ENCODE results near the gene ZC3H12D.

Gene ZC3H12D

DNA sequence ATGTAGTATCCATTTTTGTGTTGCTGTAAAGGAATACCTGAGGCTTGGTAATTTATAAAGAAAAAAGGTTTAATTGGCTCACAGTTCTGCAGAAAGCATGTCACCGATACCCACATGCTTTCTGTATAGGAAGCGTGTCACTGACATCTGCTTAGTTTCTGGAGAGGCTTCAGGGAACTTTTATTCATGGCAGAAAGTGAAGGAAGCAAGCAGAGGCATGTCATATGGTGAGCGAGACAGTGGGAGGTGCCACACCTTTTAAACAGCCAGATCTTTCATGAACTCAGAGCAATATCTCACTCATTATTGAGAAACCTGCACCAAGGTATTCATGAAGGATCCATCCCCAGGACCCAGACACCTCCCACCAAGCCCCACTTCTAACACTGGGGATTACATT lies 81.3 kb downstream of the ZC3H12D start:
- no peak for DNase-seq

GRCh38 chr6:149400050-149400449 lies 84.8 kb downstream of the ZC3H12D start, which contains the start of gene SUMO4:
SUMO4 (plus strand) TSS chr6:149400262; CDS start chr6:149400392, 130 bp downstream.
- no peak for DNase-seq

DNA sequence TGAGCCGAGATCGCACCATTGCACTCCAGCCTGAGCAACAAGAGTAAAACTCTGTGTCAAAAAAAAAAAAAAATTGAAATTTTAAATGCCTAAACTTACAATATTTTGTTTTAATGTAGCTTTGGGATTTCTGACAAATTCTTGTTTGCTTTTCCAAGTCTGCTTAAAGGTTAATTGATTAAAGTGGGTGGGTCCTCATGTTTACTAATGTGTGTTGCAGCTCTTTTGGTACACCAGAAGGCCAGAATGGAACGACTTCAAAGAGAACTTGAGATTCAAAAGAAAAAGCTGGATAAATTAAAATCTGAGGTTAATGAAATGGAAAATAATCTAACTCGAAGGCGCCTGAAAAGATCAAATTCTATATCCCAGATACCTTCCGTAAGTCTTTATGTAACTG lies 87.4 kb downstream of the ZC3H12D start:
- no peak for DNase-seq

Data from DMS79 (cell line).